Measurements from ENCODE around the gene CTTNBP2NL. TPM values are rescaled to one million over a fixed set of nuclear protein-coding genes. Genes with fewer than 3 reads are reported as not detected.

The CTTNBP2NL gene
- total RNA-seq, 1 experiment from 2014 or later, result 38.8 TPM

- Histone ChIP-seq H3K27me3 (ENCODE audit: insufficient read depth, low read length) (no peaks in the 10 kb centered on the region), H4K20me1 (ENCODE audit: control insufficient read depth, insufficient read depth, insufficient read length) (no peaks in the 10 kb centered on the region), H2BK120ac (ENCODE audit: low read depth, low read length, poor library complexity, severe bottlenecking) (no peak overlapping the region), H3K23ac (ENCODE audit: insufficient read length, low read depth, low read length) (no peak overlapping the region), H2BK5ac (ENCODE audit: insufficient read length, low read length) (no peak overlapping the region), H3T11ph (ENCODE audit: low read length) (no peak overlapping the region), H3K18ac (ENCODE audit: insufficient read length, low read depth, low read length) (no peak overlapping the region), H2AK5ac (ENCODE audit: insufficient read length, low read length) (no peak overlapping the region), H3K14ac (ENCODE audit: insufficient read depth, low read length) (no peak overlapping the region), H4K91ac (ENCODE audit: insufficient read length, low read depth, low read length) (no peak overlapping the region), H2BK15ac (ENCODE audit: low read depth, low read length) (no peak overlapping the region), H3K9me3 (ENCODE audit: control insufficient read depth, low read depth, low read length) (no peaks in the 10 kb centered on the region), H4K5ac (ENCODE audit: insufficient read length, low read depth, low read length) (no peak overlapping the region), H3K9ac (ENCODE audit: extremely low read depth, insufficient read length, low read length) (no peak overlapping the region), H2BK20ac (ENCODE audit: low read depth, low read length, poor library complexity, severe bottlenecking) (no peak overlapping the region), H3K79me1 (ENCODE audit: insufficient read depth, low read depth, low read length, poor library complexity, severe bottlenecking) (no peaks in the 10 kb centered on the region), H3K27ac (ENCODE audit: insufficient read length, low read depth, low read length) (no peak overlapping the region), H3K23me2 (ENCODE audit: insufficient read length, low read depth, low read length, poor library complexity, severe bottlenecking) (no peaks in the 10 kb centered on the region), H3K4me2 (ENCODE audit: insufficient read depth, insufficient read length, low read length) (no peak overlapping the region), H3K4me1 (ENCODE audit: insufficient read depth, low read length) (no peaks in the 10 kb centered on the region), H4K8ac (replicated peaks; ENCODE audit: insufficient read length, low read depth, low read length) (no peak overlapping the region), H3K4ac (ENCODE audit: low read depth, low read length) (no peak overlapping the region), H2BK12ac (ENCODE audit: insufficient read length, low read depth, low read length) (no peak overlapping the region), H2AFZ (ENCODE audit: low read length) (no peak overlapping the region), H3K79me2 (ENCODE audit: insufficient read depth, low read length) (no peaks in the 10 kb centered on the region), H3K56ac (ENCODE audit: insufficient read length, low read depth, low read length) (no peak overlapping the region)
- H3K27ac Mint-ChIP-seq, result no peak overlapping the region; a peak in 1 of 7 replicates
- no peak for DNase-seq
- no CpG with 5 or more reads among the region's 8 CpGs for WGBS (ENCODE audit: extremely low coverage, insufficient read length, low lambda C conversion rate)
- no peaks in the 10 kb centered on the region for H3K9me3 Mint-ChIP-seq
- no peak overlapping the region for H3K4me3 Mint-ChIP-seq
- H3K27me3 Mint-ChIP-seq (ENCODE audit: low read depth), result no peaks in the 10 kb centered on the region
- peaks cover 0 to 33% (median 20%) of the 10 kb centered on the region in 3 experiments; a peak in 6 of 7 replicates for H3K36me3 Mint-ChIP-seq (ENCODE audit: insufficient read depth in 1 of 3, low read depth in 3 of 3)
- H3K4me1 Mint-ChIP-seq, result no peaks in the 10 kb centered on the region
- no peak for TF ChIP-seq CTCF (conservative IDR thresholded peaks at IDR 0.05)
These were observed 53.1 kb downstream of the CTTNBP2NL start for GRCh38 chr1:112448904-112449629.
